ENCODE measurements around the gene LTBR. TPM values are rescaled to one million over a fixed set of nuclear protein-coding genes. Genes with fewer than 3 reads are reported as not detected.

The LTBR gene
- polyA plus RNA-seq, 1 donor from 2014 or later, result not detected

DNA sequence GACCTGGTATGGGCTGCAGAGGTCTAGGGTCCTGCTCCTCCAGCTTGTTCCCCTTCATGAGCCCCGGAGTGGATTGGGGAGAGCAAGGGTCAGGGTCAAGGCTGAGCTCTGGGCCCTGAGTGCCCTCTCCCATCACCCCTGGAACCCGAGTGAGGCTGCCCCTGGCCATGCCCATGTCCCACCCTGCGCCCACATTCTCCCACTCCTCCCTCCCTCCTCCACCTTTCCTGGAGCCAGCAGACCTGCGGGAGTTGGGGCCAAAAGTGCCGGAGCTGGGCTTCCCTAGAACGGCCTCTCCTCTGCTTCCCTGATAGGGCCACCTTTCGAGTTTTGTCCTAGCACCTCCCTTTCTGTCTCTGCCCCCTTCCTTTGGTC, 9.2 kb upstream of the LTBR start:
- TF ChIP-seq SMC3 (conservative IDR thresholded peaks at IDR 0.05; ENCODE audit: poor library complexity), result no peak
- TF ChIP-seq EZH2 (IDR thresholded peaks at IDR 0.05; ENCODE audit: borderline replicate concordance, insufficient read depth, low read length, poor library complexity, severe bottlenecking), result no peak
- TF ChIP-seq POLR2AphosphoS5 (IDR thresholded peaks at IDR 0.05), result no peak
- TF ChIP-seq RAD21 (conservative IDR thresholded peaks at IDR 0.05), result no peak
- no peak for TF ChIP-seq EP300 (conservative IDR thresholded peaks at IDR 0.05; ENCODE audit: poor library complexity, severe bottlenecking)
- TF ChIP-seq, protein P1, sequence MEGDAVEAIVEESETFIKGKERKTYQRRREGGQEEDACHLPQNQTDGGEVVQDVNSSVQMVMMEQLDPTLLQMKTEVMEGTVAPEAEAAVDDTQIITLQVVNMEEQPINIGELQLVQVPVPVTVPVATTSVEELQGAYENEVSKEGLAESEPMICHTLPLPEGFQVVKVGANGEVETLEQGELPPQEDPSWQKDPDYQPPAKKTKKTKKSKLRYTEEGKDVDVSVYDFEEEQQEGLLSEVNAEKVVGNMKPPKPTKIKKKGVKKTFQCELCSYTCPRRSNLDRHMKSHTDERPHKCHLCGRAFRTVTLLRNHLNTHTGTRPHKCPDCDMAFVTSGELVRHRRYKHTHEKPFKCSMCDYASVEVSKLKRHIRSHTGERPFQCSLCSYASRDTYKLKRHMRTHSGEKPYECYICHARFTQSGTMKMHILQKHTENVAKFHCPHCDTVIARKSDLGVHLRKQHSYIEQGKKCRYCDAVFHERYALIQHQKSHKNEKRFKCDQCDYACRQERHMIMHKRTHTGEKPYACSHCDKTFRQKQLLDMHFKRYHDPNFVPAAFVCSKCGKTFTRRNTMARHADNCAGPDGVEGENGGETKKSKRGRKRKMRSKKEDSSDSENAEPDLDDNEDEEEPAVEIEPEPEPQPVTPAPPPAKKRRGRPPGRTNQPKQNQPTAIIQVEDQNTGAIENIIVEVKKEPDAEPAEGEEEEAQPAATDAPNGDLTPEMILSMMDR (IDR thresholded peaks at IDR 0.05; ENCODE audit: poor library complexity, severe bottlenecking), result no peak
- no peak for TF ChIP-seq MXI1 (conservative IDR thresholded peaks at IDR 0.05; ENCODE audit: poor library complexity, severe bottlenecking)
- TF ChIP-seq, protein P2, sequence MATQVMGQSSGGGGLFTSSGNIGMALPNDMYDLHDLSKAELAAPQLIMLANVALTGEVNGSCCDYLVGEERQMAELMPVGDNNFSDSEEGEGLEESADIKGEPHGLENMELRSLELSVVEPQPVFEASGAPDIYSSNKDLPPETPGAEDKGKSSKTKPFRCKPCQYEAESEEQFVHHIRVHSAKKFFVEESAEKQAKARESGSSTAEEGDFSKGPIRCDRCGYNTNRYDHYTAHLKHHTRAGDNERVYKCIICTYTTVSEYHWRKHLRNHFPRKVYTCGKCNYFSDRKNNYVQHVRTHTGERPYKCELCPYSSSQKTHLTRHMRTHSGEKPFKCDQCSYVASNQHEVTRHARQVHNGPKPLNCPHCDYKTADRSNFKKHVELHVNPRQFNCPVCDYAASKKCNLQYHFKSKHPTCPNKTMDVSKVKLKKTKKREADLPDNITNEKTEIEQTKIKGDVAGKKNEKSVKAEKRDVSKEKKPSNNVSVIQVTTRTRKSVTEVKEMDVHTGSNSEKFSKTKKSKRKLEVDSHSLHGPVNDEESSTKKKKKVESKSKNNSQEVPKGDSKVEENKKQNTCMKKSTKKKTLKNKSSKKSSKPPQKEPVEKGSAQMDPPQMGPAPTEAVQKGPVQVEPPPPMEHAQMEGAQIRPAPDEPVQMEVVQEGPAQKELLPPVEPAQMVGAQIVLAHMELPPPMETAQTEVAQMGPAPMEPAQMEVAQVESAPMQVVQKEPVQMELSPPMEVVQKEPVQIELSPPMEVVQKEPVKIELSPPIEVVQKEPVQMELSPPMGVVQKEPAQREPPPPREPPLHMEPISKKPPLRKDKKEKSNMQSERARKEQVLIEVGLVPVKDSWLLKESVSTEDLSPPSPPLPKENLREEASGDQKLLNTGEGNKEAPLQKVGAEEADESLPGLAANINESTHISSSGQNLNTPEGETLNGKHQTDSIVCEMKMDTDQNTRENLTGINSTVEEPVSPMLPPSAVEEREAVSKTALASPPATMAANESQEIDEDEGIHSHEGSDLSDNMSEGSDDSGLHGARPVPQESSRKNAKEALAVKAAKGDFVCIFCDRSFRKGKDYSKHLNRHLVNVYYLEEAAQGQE (IDR thresholded peaks at IDR 0.05; ENCODE audit: borderline replicate concordance), result no peak
- TF ChIP-seq TAF1 (IDR thresholded peaks at IDR 0.05; ENCODE audit: low read depth), result no peak
- Histone ChIP-seq H2AFZ (ENCODE audit: low read depth, low read length) (no peak overlapping the region), H4K20me1 (ENCODE audit: insufficient read depth) (no peaks in the 10 kb centered on the region), H3K9me2 (ENCODE audit: insufficient read depth, low read length) (no peaks in the 10 kb centered on the region), H3K9me3 (ENCODE audit: low read length) (no peaks in the 10 kb centered on the region), H3K4me2 (ENCODE audit: low read length) (no peak overlapping the region), H3K9ac (ENCODE audit: low read length) (no peak overlapping the region), H3K27ac (ENCODE audit: low read length) (no peak overlapping the region), H3F3A (ENCODE audit: insufficient read depth, low read length, poor library complexity, severe bottlenecking) (no peaks in the 10 kb centered on the region), H3K27me3 (ENCODE audit: insufficient read depth, low read depth, low read length) (no peaks in the 10 kb centered on the region), H3K79me2 (replicated peaks; ENCODE audit: insufficient read depth, low read length) (no peaks in the 10 kb centered on the region), H3K4me3 (ENCODE audit: low read length) (no peak overlapping the region), H3K36me3 (ENCODE audit: insufficient read depth, low read length) (no peaks in the 10 kb centered on the region)

DNA sequence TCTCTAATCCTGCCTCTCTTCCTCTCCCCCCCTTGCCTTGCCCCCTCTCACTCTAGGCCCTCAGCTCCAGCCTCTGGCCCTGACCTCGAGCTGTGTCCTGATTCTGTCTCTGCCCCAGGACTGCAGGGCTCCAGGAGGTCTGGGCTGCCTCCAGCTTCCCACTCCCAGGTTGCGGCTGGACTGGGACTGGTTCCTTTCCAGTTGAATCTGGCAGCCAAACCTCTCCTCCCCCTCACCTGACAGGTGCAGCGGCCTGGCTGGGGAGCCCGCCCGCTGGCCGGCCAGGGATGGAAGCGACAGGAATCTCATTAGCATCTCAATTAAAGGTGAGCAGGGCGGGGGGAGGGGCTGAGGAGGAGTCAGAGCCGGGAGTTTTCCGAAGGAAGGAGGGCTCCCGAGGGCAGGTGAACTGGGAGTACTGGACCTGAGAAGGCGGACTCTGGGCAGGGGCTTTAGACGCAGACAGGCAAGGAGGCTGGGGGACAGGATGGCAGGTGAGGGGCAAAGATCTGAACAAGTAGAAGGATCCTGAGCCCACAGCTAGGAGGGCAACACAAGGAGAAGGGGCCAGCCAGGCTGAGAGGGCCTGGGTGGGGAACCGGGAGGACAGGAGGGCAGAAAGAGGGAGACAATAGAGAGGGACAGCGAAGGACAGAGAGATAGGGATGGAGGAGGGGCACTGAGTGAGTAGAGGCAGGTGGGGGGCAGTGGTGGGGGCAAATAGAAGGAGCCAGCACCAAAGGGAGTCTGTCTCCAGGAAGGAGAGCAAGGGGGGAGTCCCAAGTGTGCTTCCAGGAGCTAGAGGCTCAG, 8.5 kb upstream of the LTBR start, which contains the start of gene SCNN1A:
TSS of gene SCNN1A (minus strand) at position 295 of the 810 bp plus-strand sequence. CDS start 780 bp downstream, outside the sequence.
- Histone ChIP-seq H3K27ac (ENCODE audit: low read length) (no peak within 1 kb of the TSS), H3F3A (ENCODE audit: insufficient read depth, low read length, poor library complexity, severe bottlenecking) (no peaks in the 10 kb centered on the region), H3K36me3 (ENCODE audit: insufficient read depth, low read length) (no peaks in the 10 kb centered on the region), H3K4me2 (ENCODE audit: low read length) (no peak within 1 kb of the TSS), H3K27me3 (ENCODE audit: insufficient read depth, low read depth, low read length) (no peaks in the 10 kb centered on the region), H3K79me2 (replicated peaks; ENCODE audit: insufficient read depth, low read length) (no peaks in the 10 kb centered on the region), H3K9ac (ENCODE audit: low read length) (no peak within 1 kb of the TSS), H2AFZ (ENCODE audit: low read depth, low read length) (no peak within 1 kb of the TSS), H4K20me1 (ENCODE audit: insufficient read depth) (no peaks in the 10 kb centered on the region), H3K4me3 (ENCODE audit: low read length) (no peak within 1 kb of the TSS), H3K9me2 (ENCODE audit: insufficient read depth, low read length) (no peaks in the 10 kb centered on the region), H3K9me3 (ENCODE audit: low read length) (no peaks in the 10 kb centered on the region)
- TF ChIP-seq MXI1 (conservative IDR thresholded peaks at IDR 0.05; ENCODE audit: poor library complexity, severe bottlenecking) (no peak), POLR2AphosphoS5 (IDR thresholded peaks at IDR 0.05) (no peak), RAD21 (conservative IDR thresholded peaks at IDR 0.05) (no peak), TAF1 (IDR thresholded peaks at IDR 0.05; ENCODE audit: low read depth) (no peak), EP300 (conservative IDR thresholded peaks at IDR 0.05; ENCODE audit: poor library complexity, severe bottlenecking) (no peak), EZH2 (IDR thresholded peaks at IDR 0.05; ENCODE audit: borderline replicate concordance, insufficient read depth, low read length, poor library complexity, severe bottlenecking) (no peak), SMC3 (conservative IDR thresholded peaks at IDR 0.05; ENCODE audit: poor library complexity) (no peak)
- TF ChIP-seq, protein P2 (IDR thresholded peaks at IDR 0.05; ENCODE audit: borderline replicate concordance), result no peak
- TF ChIP-seq, protein P1 (IDR thresholded peaks at IDR 0.05; ENCODE audit: poor library complexity, severe bottlenecking), result no peak
